K562 (cell line): ENCODE measurements around the gene NMNAT2. TPM values are rescaled to one million over a fixed set of nuclear protein-coding genes. Genes with fewer than 3 reads are reported as not detected.

ENCODE experiments used
- ATAC-seq: fragments of 200-7000 bp; cut with Tn5 transposase; 3 replicates; pipeline ENCODE4 v1.9.1; 2020; ENCODE audit warnings: moderate library complexity
- BruUV-seq: library from RNA; stranded (reverse); fragments of 400-500 nt; replicated peaks from 2 replicates; lab custom pipeline; 2021; lab: Mats Ljungman, UMichigan
- CTCF ChIA-PET: fragments of 300-600 bp; formaldehyde crosslinking; extraction: SDS; loops from one replicate; lab custom pipeline; 2021; ENCODE audit warnings: low intra/inter-chr PET ratio; lab: Yijun Ruan, JAX
- POLR2A ChIA-PET: fragments of 300-600, 350-650 bp; sonication (Branson Sonifier 250); formaldehyde crosslinking; extraction: SDS; loops from one replicate; lab custom pipeline; 2021; ENCODE audit warnings: antibody characterized with exemption, inconsistent platforms; lab: Yijun Ruan, JAX
- DNase-seq, 4 experiments: peaks; one replicate each; pipeline versions ENCODE4 v3.0.0 to v3.0.0-alpha.2; 2011 to 2018; ENCODE audit warnings: low spot score in 3 of 4, mixed read lengths in 3 of 4; ENCODE audit errors: extremely low read depth in 1 of 4
- FAIRE-seq: peaks from 2 replicates; lab custom pipeline; 2011; peaks lifted over from hg19 to GRCh38; lab: Jason Lieb, UNC
- H2AFZ ChIP-seq: 2 replicates; pipeline ENCODE4 v1.6.0; 2011; ENCODE audit warnings: low read depth, low read length, control low read depth, inconsistent platforms
- H3K27ac ChIP-seq: fragments of 200-600 bp; 3 replicates; pipeline ENCODE4 v1.8.0; 2011; ENCODE audit warnings: low read depth, mild to moderate bottlenecking, control low read depth, inconsistent platforms, low read length, moderate library complexity, mixed read lengths; ENCODE audit errors: extremely low read depth
- H3K27me3 ChIP-seq, 2 experiments: fragments of 300-600 bp in 1 of 2; 2 replicates in 1 of 2; 3 replicates in 1 of 2; pipeline versions ENCODE4 v1.6.0 to v1.8.0; 2011; ENCODE audit warnings: inconsistent platforms in 2 of 2, low read length in 2 of 2, mild to moderate bottlenecking in 1 of 2, mixed read lengths in 1 of 2, moderate library complexity in 1 of 2; ENCODE audit not compliant: control insufficient read depth in 2 of 2, insufficient read depth in 2 of 2
- H3K36me3 ChIP-seq: fragments of 300-600 bp; 3 replicates; pipeline ENCODE4 v1.8.0; 2011; ENCODE audit warnings: mild to moderate bottlenecking, low read length, inconsistent platforms; ENCODE audit not compliant: control insufficient read depth, insufficient read depth
- H3K4me1 ChIP-seq, 2 experiments: fragments of 200-600 bp in 1 of 2; replicated peaks in 1 of 2; 2 replicates in 1 of 2; 3 replicates in 1 of 2; pipeline versions ENCODE4 v1.5.1 to v1.8.0; 2011; ENCODE audit warnings: inconsistent platforms in 2 of 2, low read length in 2 of 2, mild to moderate bottlenecking in 1 of 2, mixed read lengths in 1 of 2, moderate library complexity in 1 of 2; ENCODE audit not compliant: control insufficient read depth in 2 of 2, insufficient read depth in 2 of 2
- H3K4me2 ChIP-seq: 2 replicates; pipeline ENCODE4 v1.6.1; 2011; ENCODE audit warnings: low read length, control low read depth, inconsistent platforms, mixed read lengths; ENCODE audit not compliant: insufficient read depth
- H3K4me3 ChIP-seq: fragments of 200-600 bp; sonication (generic), shearing (Covaris generic); 2 replicates; pipeline ENCODE4 v1.5.1; 2016; ENCODE audit warnings: control low read depth, inconsistent platforms
- H3K79me2 ChIP-seq: fragments of 200-600 bp; 3 replicates; pipeline ENCODE4 v1.8.0; 2011; ENCODE audit warnings: low read length, inconsistent platforms; ENCODE audit not compliant: control insufficient read depth, insufficient read depth
- H3K9ac ChIP-seq, 2 experiments: 2 replicates each; pipeline versions ENCODE4 v1.6.0 to v1.6.1; 2011; ENCODE audit warnings: low read depth in 2 of 2, low read length in 2 of 2, control low read depth in 1 of 2, inconsistent platforms in 1 of 2, mild to moderate bottlenecking in 1 of 2, mixed read lengths in 1 of 2; ENCODE audit not compliant: insufficient read depth in 1 of 2
- H3K9me1 ChIP-seq: one replicate; pipeline ENCODE4 v1.6.0; 2011; ENCODE audit warnings: inconsistent platforms, mild to moderate bottlenecking, low read length, moderate library complexity; ENCODE audit not compliant: control insufficient read depth, insufficient read depth
- H3K9me3 ChIP-seq: replicated peaks from 2 replicates; pipeline ENCODE4 v1.5.1; 2011; ENCODE audit warnings: low read depth, low read length, inconsistent platforms; ENCODE audit not compliant: control insufficient read depth, insufficient read depth
- H4K20me1 ChIP-seq: replicated peaks from 2 replicates; pipeline ENCODE4 v1.6.1; 2011; ENCODE audit warnings: low read length, inconsistent platforms, mixed read lengths; ENCODE audit not compliant: control insufficient read depth, insufficient read depth
- POLR2B ChIP-seq: fragments of 450-650 bp; IDR thresholded peaks from 2 replicates; pipeline ENCODE4 v1.6.1; 2018; ENCODE audit warnings: low read depth; ENCODE audit not compliant: partially characterized antibody
- WGBS: fragments of 100-300 bp; shearing (Covaris generic); methylation state at CpG from one replicate; pipeline ENCODE4 v1.1.6; 2016; ENCODE audit warnings: low coverage, mixed read lengths; ENCODE audit not compliant: insufficient coverage; ENCODE audit errors: missing lambda C conversion rate; 5-methylcytosine and 5-hydroxymethylcytosine counted together
- in situ Hi-C: fragments of 300-500 bp; cut with MboI; formaldehyde crosslinking; loops from 4 replicates; pipeline ENCODE4 v1.15.0; 2018; ENCODE audit warnings: inconsistent platforms, mixed read lengths
- intact Hi-C: fragments of 100-400 bp; cut with micrococcal nuclease; formaldehyde crosslinking; loops from 2 replicates; pipeline ENCODE4 v1.14.2; 2022
- polyA plus RNA-seq, 8 experiments: library from polyadenylated mRNA; depleted of rRNA in 4 of 8; stranded (reverse) in 5 of 8; unstranded in 3 of 8; fragments of >200 nt; fragmentation: Nextera tagmentation in 2 of 8; fragmentation: Illumina TruSeq in 1 of 8; extraction: Ambion mirVana in 2 of 8; extraction: Trizol in 1 of 8; gene quantifications; 2 replicates each; pipeline versions ENCODE4 v1.2.1 to v1.2.3, GENCODE V29; 2011 to 2014; ENCODE audit warnings: inconsistent platforms in 1 of 8, missing spikeins in 1 of 8
- total RNA-seq, 7 experiments: library from RNA; depleted of rRNA in 6 of 7; stranded (reverse); fragments of >200 nt in 6 of 7; fragmentation: Illumina TruSeq in 2 of 7; extraction: Trizol in 2 of 7; gene quantifications; 2 replicates each; pipeline versions ENCODE4 v1.2.1 to v1.2.3, GENCODE V29; 2011 to 2021; ENCODE audit warnings: low replicate concordance in 1 of 7
- TF ChIP-seq, protein P1 (sequence below), 3 experiments: IDR thresholded peaks in 2 of 3; conservative IDR thresholded peaks in 1 of 3; 2 replicates each; pipeline ENCODE4 v1.5.1; 2011 to 2012; ENCODE audit warnings: low read length in 3 of 3, mild to moderate bottlenecking in 3 of 3, control low read depth in 2 of 3, improper control_type of control experiment in 1 of 3, inconsistent platforms in 1 of 3, low read depth in 1 of 3, mixed read lengths in 1 of 3, moderate library complexity in 1 of 3; ENCODE audit not compliant: insufficient read depth in 2 of 3

NMNAT2 gene
- total and polyA plus RNA-seq, 9 of the 15 experiments (the other 6 are each of a cell fraction or from before 2014, with no cell fraction given), result not detected

DNA sequence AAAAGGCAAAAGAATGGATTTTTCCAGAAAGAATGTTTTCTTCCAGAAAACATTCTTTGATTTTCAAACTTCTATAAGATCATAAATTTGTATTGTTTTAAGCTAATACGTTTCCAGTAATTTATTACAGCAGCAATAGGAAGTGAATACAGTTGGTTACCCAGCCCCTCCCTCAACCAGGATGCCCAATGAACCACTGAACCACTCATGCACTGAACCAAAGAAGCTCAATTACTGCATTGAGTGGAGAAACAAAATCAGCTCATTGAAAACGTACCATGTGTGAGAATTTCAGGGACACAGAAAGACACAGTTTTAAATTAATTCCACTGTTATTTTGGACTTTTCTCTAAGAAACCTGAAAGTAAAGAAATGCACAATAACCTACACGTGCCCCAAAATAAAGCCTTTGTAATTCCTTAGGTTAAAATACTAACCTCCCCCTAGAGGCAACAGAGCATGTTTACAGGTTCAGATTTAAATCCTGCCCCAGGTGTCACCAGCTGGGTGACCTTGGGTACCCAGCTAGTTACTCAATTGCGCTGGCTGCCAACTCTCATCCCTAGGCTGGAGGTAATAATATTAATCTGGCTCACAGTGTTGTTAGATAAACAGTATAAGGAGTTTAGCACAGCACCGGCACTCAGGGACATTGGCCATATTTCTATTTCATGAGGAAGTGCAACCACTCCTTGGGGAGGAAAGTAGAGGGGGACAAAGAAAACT lies 111.7 kb downstream of the NMNAT2 start:
- ChIA-PET POLR2A (interaction anchor here (1.0 to 1.3 kb wide), 2 partner anchors 13 to 17 kb away, joined by 3 to 4 read pairs; no protein-coding TSS in a partner anchor), CTCF (no interaction called here)
- Histone ChIP-seq H3K4me2 (no peak overlapping the region), H4K20me1 (peaks cover 5% of the 10 kb centered on the region; the same call in 1 of the 2 replicates), H3K4me3 (no peak overlapping the region), H3K36me3 (no peaks in the 10 kb centered on the region), H3K4me1 (no peaks in the 10 kb centered on the region), H3K9me1 (no peaks in the 10 kb centered on the region), H2AFZ (no peak overlapping the region), H3K79me2 (no peaks in the 10 kb centered on the region), H3K9me3 (no peaks in the 10 kb centered on the region), H3K27ac (no peak overlapping the region), H3K27me3 (peaks cover 10 to 22% of the 10 kb centered on the region in 2 experiments; a peak in 3 of 5 replicates), H3K9ac (no peak overlapping the region)
- DNase-seq, result peak; percentile 9 to 35 (median 28)
- TF ChIP-seq POLR2B, result no peak
- TF ChIP-seq, protein P1, sequence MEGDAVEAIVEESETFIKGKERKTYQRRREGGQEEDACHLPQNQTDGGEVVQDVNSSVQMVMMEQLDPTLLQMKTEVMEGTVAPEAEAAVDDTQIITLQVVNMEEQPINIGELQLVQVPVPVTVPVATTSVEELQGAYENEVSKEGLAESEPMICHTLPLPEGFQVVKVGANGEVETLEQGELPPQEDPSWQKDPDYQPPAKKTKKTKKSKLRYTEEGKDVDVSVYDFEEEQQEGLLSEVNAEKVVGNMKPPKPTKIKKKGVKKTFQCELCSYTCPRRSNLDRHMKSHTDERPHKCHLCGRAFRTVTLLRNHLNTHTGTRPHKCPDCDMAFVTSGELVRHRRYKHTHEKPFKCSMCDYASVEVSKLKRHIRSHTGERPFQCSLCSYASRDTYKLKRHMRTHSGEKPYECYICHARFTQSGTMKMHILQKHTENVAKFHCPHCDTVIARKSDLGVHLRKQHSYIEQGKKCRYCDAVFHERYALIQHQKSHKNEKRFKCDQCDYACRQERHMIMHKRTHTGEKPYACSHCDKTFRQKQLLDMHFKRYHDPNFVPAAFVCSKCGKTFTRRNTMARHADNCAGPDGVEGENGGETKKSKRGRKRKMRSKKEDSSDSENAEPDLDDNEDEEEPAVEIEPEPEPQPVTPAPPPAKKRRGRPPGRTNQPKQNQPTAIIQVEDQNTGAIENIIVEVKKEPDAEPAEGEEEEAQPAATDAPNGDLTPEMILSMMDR (IDR thresholded peaks at IDR 0.05 in 2 of 3, conservative IDR thresholded peaks at IDR 0.05 in 1 of 3; ENCODE audit: insufficient read depth in 2 of 3, low read depth in 1 of 3, low read length in 3 of 3), result peak; percentile 34 to 37 (median 35); a peak in 5 of 6 replicates
- no peak for FAIRE-seq
- peak; percentile 70; the same call in 2 of the 3 replicates for ATAC-seq
- WGBS, result 2% methylated on average over 5 of the region's 5 CpGs
- no TSS peak for BruUV-seq
- intact Hi-C loops (no loop called here), in situ Hi-C loops (no loop called here)
